Epithelial cell of proximal tubule (primary cell): ENCODE results near the gene IQCF6. TPM values are rescaled to one million over a fixed set of nuclear protein-coding genes. Genes with fewer than 3 reads are reported as not detected.

Experiments
- DNase-seq: peaks from one replicate; pipeline ENCODE4 v3.0.0-alpha.2; 2011; ENCODE audit warnings: low read depth
- H3K4me3 ChIP-seq: 2 replicates; pipeline ENCODE4 v1.5.1; 2011; ENCODE audit warnings: low read depth, mild to moderate bottlenecking, low read length
- CTCF ChIP-seq: conservative IDR thresholded peaks from 2 replicates; pipeline ENCODE4 v1.5.1; 2012; ENCODE audit warnings: low read depth, mild to moderate bottlenecking, low read length
- total RNA-seq: library from RNA; depleted of rRNA; stranded (reverse); fragments of >200 nt; gene quantifications from 2 replicates; pipeline ENCODE4 v1.2.3, GENCODE V29; 2015

The IQCF6 gene
- total RNA-seq, 1 donor from 2014 or later: not detected

GRCh38 chr3:51729042-51729633 is 49.9 kb downstream of the IQCF6 start:
- DNase-seq: no peak
- TF ChIP-seq CTCF: no peak
- no peak overlapping the region for H3K4me3 ChIP-seq

Other genes with a start within 250 kb of the IQCF6 start
- gene RAD54L2, start 240.5 kb downstream of the IQCF6 start, total RNA-seq: 9.6 and 12.6 TPM in 2 replicates
- gene TEX264, start 108.0 kb downstream of the IQCF6 start, total RNA-seq: 54.5 and 55.3 TPM in 2 replicates
- not detected in 2 replicates for gene GRM2, start 72.2 kb downstream of the IQCF6 start, total RNA-seq
- not detected in 2 replicates for gene IQCF2, start 82.4 kb upstream of the IQCF6 start, total RNA-seq
- not detected in 2 replicates for gene IQCF5, start 96.4 kb upstream of the IQCF6 start, total RNA-seq
- not detected in 2 replicates for gene IQCF1, start 124.1 kb upstream of the IQCF6 start, total RNA-seq
- 28.0 and 56.8 TPM in 2 replicates for gene RRP9, start 162.7 kb upstream of the IQCF6 start, total RNA-seq
- gene PARP3, start 163.1 kb upstream of the IQCF6 start, total RNA-seq: 15.4 and 18.8 TPM in 2 replicates
- not detected in 2 replicates for gene GPR62, start 176.1 kb upstream of the IQCF6 start, total RNA-seq
- gene PCBP4, start 188.2 kb upstream of the IQCF6 start, total RNA-seq: 102 and 120 TPM in 2 replicates
- gene ABHD14B, start 194.8 kb upstream of the IQCF6 start, total RNA-seq: 29.1 and 39.1 TPM in 2 replicates
- gene ABHD14A, start 195.8 kb upstream of the IQCF6 start, total RNA-seq: 13.8 and 18.9 TPM in 2 replicates
- gene ACY1, start 204.3 kb upstream of the IQCF6 start, total RNA-seq: 85.7 and 95.8 TPM in 2 replicates
- 1,795 and 2,087 TPM in 2 replicates for gene RPL29, start 216.7 kb upstream of the IQCF6 start, total RNA-seq